HG03558 (cell line): Measurements from ENCODE around the gene TRIP4.
"Not testable (repeated sequence)": the region's sequence is repeated elsewhere in the genome, so short reads cannot be mapped to it uniquely, and the experiment has no call there.

Experiments
- ATAC-seq: cut with Tn5 transposase; IDR thresholded peaks from one replicate; pipeline ENCODE4 v1.9.1; 2021; ENCODE audit warnings: moderate number of reproducible peaks; ENCODE audit not compliant: unreplicated experiment; ENCODE audit errors: extremely low read depth

TRIP4 gene

GRCh38 chr15:64380130-64380870, 7.3 kb upstream of the TRIP4 start:
- not testable (repeated sequence) for ATAC-seq

- ATAC-seq = peak; percentile 67
Measured at GRCh38 chr15:64381000-64381751, 6.5 kb upstream of the TRIP4 start, which contains the start of gene PCLAF. Gene PCLAF, minus strand, starts transcription at chr15:64381441. Its CDS starts 70 bp downstream, at chr15:64381371.

GRCh38 chr15:64383760-64384159, 3.9 kb upstream of the TRIP4 start:
- ATAC-seq = no peak

GRCh38 chr15:64386291-64386690, 1.3 kb upstream of the TRIP4 start:
- ATAC-seq = no peak

- ATAC-seq = no peak
Measured at GRCh38 chr15:64389036-64389435, 1.4 kb downstream of the TRIP4 start.

- not testable (repeated sequence) for ATAC-seq
Measured at GRCh38 chr15:64392471-64392870, 4.8 kb downstream of the TRIP4 start.

GRCh38 chr15:64396789-64397188, 9.2 kb downstream of the TRIP4 start:
- no peak for ATAC-seq

- ATAC-seq = no peak
Measured at GRCh38 chr15:64398575-64398974, 10.9 kb downstream of the TRIP4 start.

- no peak for ATAC-seq
Measured at GRCh38 chr15:64400583-64400982, 12.9 kb downstream of the TRIP4 start.

GRCh38 chr15:64412216-64412615, 24.6 kb downstream of the TRIP4 start:
- no peak for ATAC-seq

GRCh38 chr15:64422697-64423096, 35.1 kb downstream of the TRIP4 start:
- no peak for ATAC-seq

- ATAC-seq = no peak
Measured at GRCh38 chr15:64423970-64424369, 36.3 kb downstream of the TRIP4 start.

- ATAC-seq = no peak
Measured at GRCh38 chr15:64425221-64425620, 37.6 kb downstream of the TRIP4 start.

GRCh38 chr15:64426845-64427465, 39.3 kb downstream of the TRIP4 start:
- ATAC-seq = no peak

GRCh38 chr15:64429448-64429847, 41.8 kb downstream of the TRIP4 start:
- ATAC-seq = no peak

- no peak for ATAC-seq
Measured at GRCh38 chr15:64430000-64430735, 42.5 kb downstream of the TRIP4 start.

GRCh38 chr15:64437982-64438381, 50.3 kb downstream of the TRIP4 start:
- no peak for ATAC-seq

GRCh38 chr15:64438653-64439447, 51.2 kb downstream of the TRIP4 start:
- no peak for ATAC-seq

GRCh38 chr15:64441852-64442251, 54.2 kb downstream of the TRIP4 start:
- ATAC-seq = no peak

- no peak for ATAC-seq
Measured at GRCh38 chr15:64443016-64443415, 55.4 kb downstream of the TRIP4 start.
